Sigmoid colon (tissue), 7 donors: ENCODE data around the gene JAKMIP1. TPM values are rescaled to one million over a fixed set of nuclear protein-coding genes. Genes with fewer than 3 reads are reported as not detected.

Source experiments
- DNase-seq: peaks from one replicate; pipeline ENCODE4 v3.0.0-alpha.2; 2019
- H3K27ac ChIP-seq, 4 donors: fragments of 200-600 bp; sonication (generic); one replicate each; pipeline ENCODE4 v1.5.1; 2016 to 2019; ENCODE audit warnings: mild to moderate bottlenecking in 1 of 4
- H3K27me3 ChIP-seq, 3 donors: fragments of 200-600 bp; sonication (generic); one replicate each; pipeline ENCODE4 v1.5.1; 2019; ENCODE audit warnings: mild to moderate bottlenecking in 1 of 3
- H3K36me3 ChIP-seq, 4 donors: fragments of 200-600 bp; sonication (generic); one replicate each; pipeline ENCODE4 v1.5.1; 2016 to 2019
- H3K4me1 ChIP-seq, 4 donors: fragments of 200-600 bp; sonication (generic); one replicate each; pipeline ENCODE4 v1.5.1; 2017 to 2019
- H3K4me3 ChIP-seq, 4 donors: fragments of 200-600 bp; sonication (generic); one replicate each; pipeline ENCODE4 v1.5.1; 2017 to 2019; ENCODE audit warnings: mild to moderate bottlenecking in 2 of 4, moderate library complexity in 1 of 4
- H3K9me3 ChIP-seq, 4 donors: fragments of 200-600 bp in 3 of 4; sonication (generic) in 3 of 4; one replicate each; pipeline versions ENCODE4 v1.5.1 to v1.6.1; 2013 to 2019
- EP300 ChIP-seq, 4 donors: sonication (generic); formaldehyde crosslinking; IDR thresholded peaks; one replicate each; pipeline ENCODE4 v1.6.1; 2017; ENCODE audit warnings: antibody characterized with exemption in 4 of 4
- POLR2A ChIP-seq, 2 donors: fragments of 450-650 bp; IDR thresholded peaks; one replicate each; pipeline ENCODE4 v1.6.1; 2016; ENCODE audit warnings: antibody characterized with exemption in 2 of 2, mild to moderate bottlenecking in 2 of 2, moderate library complexity in 2 of 2
- POLR2AphosphoS5 ChIP-seq, 4 donors: sonication (generic); formaldehyde crosslinking; IDR thresholded peaks; one replicate each; pipeline ENCODE4 v1.6.1; 2017; ENCODE audit warnings: antibody characterized with exemption in 4 of 4
- WGBS, 2 donors: extraction: QIAGEN DNeasy Blood & Tissue Kit; methylation state at CpG; one replicate each; pipeline ENCODE4 v1.1.7; 2013; 5-methylcytosine and 5-hydroxymethylcytosine counted together
- intact Hi-C: fragments of 100-400 bp; cut with DNase I; formaldehyde crosslinking; loops from one replicate; pipeline ENCODE4 v1.15.1; 2023
- polyA plus RNA-seq, 3 donors: library from polyadenylated mRNA; stranded (reverse); fragments of 200-250 nt; gene quantifications; one replicate each; pipeline ENCODE4 v1.2.3, GENCODE V29; 2013
- total RNA-seq, 4 donors: library from RNA; depleted of rRNA; stranded (reverse); fragments of >200 nt; gene quantifications; one replicate each; pipeline ENCODE4 v1.1.0, GENCODE V29; 2016
- TF ChIP-seq, protein P1 (sequence below), 4 experiments: fragments of 450-650 bp in 3 of 4; fragments of 200-600 bp in 1 of 4; IDR thresholded peaks; one replicate each; pipeline ENCODE4 v1.5.1; 2016 to 2019; ENCODE audit warnings: antibody characterized with exemption in 4 of 4, mild to moderate bottlenecking in 3 of 4, moderate library complexity in 2 of 4
- donor health status: healthy with polysubstance abuse.
- donor health status: Bipolar disorder and iron deficiency.
- donor health status: healthy.

The JAKMIP1 gene
- total and polyA plus RNA-seq, 7 donors, result 0.49 to 3.9 (median 1.8) TPM; not detected in 2

GRCh38 chr4:6042293-6043063 lies 157.9 kb downstream of the JAKMIP1 start:
- TF ChIP-seq, protein P1, sequence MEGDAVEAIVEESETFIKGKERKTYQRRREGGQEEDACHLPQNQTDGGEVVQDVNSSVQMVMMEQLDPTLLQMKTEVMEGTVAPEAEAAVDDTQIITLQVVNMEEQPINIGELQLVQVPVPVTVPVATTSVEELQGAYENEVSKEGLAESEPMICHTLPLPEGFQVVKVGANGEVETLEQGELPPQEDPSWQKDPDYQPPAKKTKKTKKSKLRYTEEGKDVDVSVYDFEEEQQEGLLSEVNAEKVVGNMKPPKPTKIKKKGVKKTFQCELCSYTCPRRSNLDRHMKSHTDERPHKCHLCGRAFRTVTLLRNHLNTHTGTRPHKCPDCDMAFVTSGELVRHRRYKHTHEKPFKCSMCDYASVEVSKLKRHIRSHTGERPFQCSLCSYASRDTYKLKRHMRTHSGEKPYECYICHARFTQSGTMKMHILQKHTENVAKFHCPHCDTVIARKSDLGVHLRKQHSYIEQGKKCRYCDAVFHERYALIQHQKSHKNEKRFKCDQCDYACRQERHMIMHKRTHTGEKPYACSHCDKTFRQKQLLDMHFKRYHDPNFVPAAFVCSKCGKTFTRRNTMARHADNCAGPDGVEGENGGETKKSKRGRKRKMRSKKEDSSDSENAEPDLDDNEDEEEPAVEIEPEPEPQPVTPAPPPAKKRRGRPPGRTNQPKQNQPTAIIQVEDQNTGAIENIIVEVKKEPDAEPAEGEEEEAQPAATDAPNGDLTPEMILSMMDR (IDR thresholded peaks at IDR 0.05), result no peak
- no peak for TF ChIP-seq POLR2A (IDR thresholded peaks at IDR 0.05)
- no peak for TF ChIP-seq POLR2AphosphoS5 (IDR thresholded peaks at IDR 0.05)
- no peak for TF ChIP-seq EP300 (IDR thresholded peaks at IDR 0.05)
- no peak overlapping the region for H3K27ac ChIP-seq
- H3K4me3 ChIP-seq, result no peak overlapping the region
- DNase-seq, result no peak
- H3K4me1 ChIP-seq, result no peaks in the 10 kb centered on the region
- H3K9me3 ChIP-seq, result no peaks in the 10 kb centered on the region
- WGBS, 2 donors, result 80% methylated on average over 21 of the region's 21 CpGs
- intact Hi-C loops, result no loop called here
- no peaks in the 10 kb centered on the region for H3K36me3 ChIP-seq
- peaks cover 0 to 18% (median 12%) of the 10 kb centered on the region in 3 donors for H3K27me3 ChIP-seq

GRCh38 chr4:6041800-6042199 lies 158.5 kb downstream of the JAKMIP1 start:
- Histone ChIP-seq H3K9me3 (no peaks in the 10 kb centered on the region), H3K27ac (no peak overlapping the region), H3K4me3 (no peak overlapping the region), H3K27me3 (peaks cover 0 to 18% (median 12%) of the 10 kb centered on the region in 3 donors), H3K36me3 (no peaks in the 10 kb centered on the region), H3K4me1 (no peaks in the 10 kb centered on the region)
- intact Hi-C loops, result no loop called here
- WGBS, 2 donors, result 76 to 83% methylated on average over 5 of the region's 5 CpGs
- DNase-seq, result no peak
- TF ChIP-seq, protein P1 (IDR thresholded peaks at IDR 0.05), result no peak
- TF ChIP-seq POLR2AphosphoS5 (IDR thresholded peaks at IDR 0.05) (no peak), EP300 (IDR thresholded peaks at IDR 0.05) (no peak), POLR2A (IDR thresholded peaks at IDR 0.05) (no peak)

- TF ChIP-seq POLR2A (IDR thresholded peaks at IDR 0.05), result no peak
- TF ChIP-seq, protein P1 (IDR thresholded peaks at IDR 0.05), result no peak
- TF ChIP-seq POLR2AphosphoS5 (IDR thresholded peaks at IDR 0.05), result no peak
- WGBS, 2 donors, result 81 to 90% methylated on average over 8 of the region's 8 CpGs
- no peak for DNase-seq
- Histone ChIP-seq H3K27ac (no peak overlapping the region), H3K36me3 (no peaks in the 10 kb centered on the region), H3K27me3 (peaks cover 0 to 1% (median under 1%) of the 10 kb centered on the region in 3 donors), H3K4me1 (no peaks in the 10 kb centered on the region), H3K9me3 (no peaks in the 10 kb centered on the region), H3K4me3 (no peak overlapping the region)
- intact Hi-C loops, result no loop called here
Measured at GRCh38 chr4:6038711-6039110, 161.6 kb downstream of the JAKMIP1 start.

DNA sequence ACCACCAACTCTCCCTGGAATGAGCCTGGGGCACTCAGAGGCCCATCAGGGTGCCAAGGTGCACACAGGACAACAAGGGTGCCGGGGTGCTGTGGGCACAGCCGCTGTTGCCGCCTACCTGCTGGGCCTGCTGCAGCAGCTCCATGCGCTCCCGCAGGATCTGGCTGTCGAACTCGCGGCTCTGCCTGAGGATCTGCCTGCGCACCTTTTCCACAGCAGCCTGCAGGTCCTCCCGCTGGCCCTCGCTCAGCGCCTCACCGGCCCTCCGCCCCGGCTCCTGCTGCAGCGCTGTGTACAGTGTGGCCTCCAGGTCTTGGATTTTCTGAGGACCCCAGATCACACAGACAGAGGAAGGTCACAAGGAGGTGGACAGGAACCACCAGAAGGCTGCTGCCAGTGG lies 164.6 kb downstream of the JAKMIP1 start:
- WGBS, 2 donors, result 94 to 95% methylated on average over 16 of the region's 16 CpGs
- Histone ChIP-seq H3K27ac (no peak overlapping the region), H3K4me1 (peaks cover 0 to 3% (median 0%) of the 10 kb centered on the region in 4 donors), H3K27me3 (no peaks in the 10 kb centered on the region), H3K9me3 (no peaks in the 10 kb centered on the region), H3K36me3 (no peaks in the 10 kb centered on the region), H3K4me3 (no peak overlapping the region)
- TF ChIP-seq POLR2A (IDR thresholded peaks at IDR 0.05) (no peak), POLR2AphosphoS5 (IDR thresholded peaks at IDR 0.05) (no peak), EP300 (IDR thresholded peaks at IDR 0.05) (no peak)
- TF ChIP-seq, protein P1 (IDR thresholded peaks at IDR 0.05), result no peak
- intact Hi-C loops, result no loop called here
- no peak for DNase-seq
